Colonic mucosa (tissue), 4 donors: Measurements from ENCODE around the gene ZSWIM4. TPM values are rescaled to one million over a fixed set of nuclear protein-coding genes. Genes with fewer than 3 reads are reported as not detected.
"Not testable (repeated sequence)": the region's sequence is repeated elsewhere in the genome, so short reads cannot be mapped to it uniquely, and the experiment has no call there.

Source experiments
- DNase-seq: peaks from one replicate; pipeline ENCODE4 v3.0.0-alpha.2; 2020
- H3K27ac ChIP-seq: fragments of 200-600 bp; one replicate; pipeline ENCODE4 v1.8.0; 2021
- H3K27me3 ChIP-seq: fragments of 200-600 bp; one replicate; pipeline ENCODE4 v1.8.0; 2021
- H3K36me3 ChIP-seq: fragments of 200-600 bp; one replicate; pipeline ENCODE4 v1.8.0; 2021
- H3K4me1 ChIP-seq: fragments of 200-600 bp; one replicate; pipeline ENCODE4 v1.8.0; 2021; ENCODE audit warnings: mild to moderate bottlenecking
- H3K4me3 ChIP-seq: fragments of 200-600 bp; one replicate; pipeline ENCODE4 v1.8.0; 2021
- H3K9ac ChIP-seq, 2 donors: one replicate each; pipeline ENCODE4 v1.7.0; 2013; ENCODE audit warnings: control low read depth in 2 of 2, low read depth in 2 of 2, low read length in 2 of 2
- H3K9me3 ChIP-seq: fragments of 200-600 bp; one replicate; pipeline ENCODE4 v1.8.0; 2021
- CTCF ChIP-seq: fragments of 200-600 bp; IDR thresholded peaks from one replicate; pipeline ENCODE4 v1.8.0; 2022; ENCODE audit warnings: antibody characterized with exemption, mild to moderate bottlenecking
- intact Hi-C: fragments of 100-400 bp; cut with DNase I; formaldehyde crosslinking; loops from one replicate; pipeline ENCODE4 v1.14.1; 2022
- total RNA-seq, 2 donors: library from RNA; stranded (reverse); fragmentation: NEBNext Ultra II Directional in 1 of 2; extraction: Animal tissue kit (Norgen Biotek cat#: 25700) in 1 of 2; gene quantifications; one replicate each; pipeline ENCODE4 v1.2.1, GENCODE V29; 2021
- donor health status: healthy.
- donor health status: DM: no; HTN: no; CAD: no.
- donor health status: DM: no; HTN: no; CAD: no.

ZSWIM4 gene
- total RNA-seq = 1 to 10 TPM; 2.9 to 4.3 TPM

- Histone ChIP-seq H3K9ac (peak within 1 kb of the TSS; percentile 83 to 90), H3K36me3 (no peaks in the 10 kb centered on the region), H3K27me3 (no peaks in the 10 kb centered on the region), H3K4me1 (no peaks in the 10 kb centered on the region), H3K9me3 (no peaks in the 10 kb centered on the region), H3K27ac (peak within 1 kb of the TSS; percentile 79), H3K4me3 (peak within 1 kb of the TSS; percentile 69)
- peak; percentile 99 for DNase-seq
- TF ChIP-seq CTCF = no peak
- intact Hi-C loops = loop anchor here (5.0 kb wide), 1 partner anchor 37 kb away; no protein-coding TSS in a partner anchor
Measured at GRCh38 chr19:13794757-13795589, at the start of gene ZSWIM4. Gene ZSWIM4, plus strand, starts transcription at chr19:13795443. Its CDS starts 206 bp downstream, at chr19:13795649.

- H3K4me1 ChIP-seq = peaks cover 7% of the 10 kb centered on the region
- H3K27me3 ChIP-seq = no peaks in the 10 kb centered on the region
- intact Hi-C loops = no loop called here
- H3K9ac ChIP-seq = peak overlapping the region in 1 of 2 donors; percentile 99
- no peak for DNase-seq
- H3K4me3 ChIP-seq = peak overlapping the region; percentile 69
- H3K27ac ChIP-seq = no peak overlapping the region
- H3K36me3 ChIP-seq = no peaks in the 10 kb centered on the region
- no peak for TF ChIP-seq CTCF
- no peaks in the 10 kb centered on the region for H3K9me3 ChIP-seq
Measured at GRCh38 chr19:13747098-13747453, 48.2 kb upstream of the ZSWIM4 start.

GRCh38 chr19:13748169-13748828, 46.9 kb upstream of the ZSWIM4 start:
- peaks cover 7% of the 10 kb centered on the region for H3K4me1 ChIP-seq
- intact Hi-C loops = no loop called here
- no peaks in the 10 kb centered on the region for H3K9me3 ChIP-seq
- H3K9ac ChIP-seq = peak overlapping the region; percentile 91 to 99
- H3K36me3 ChIP-seq = no peaks in the 10 kb centered on the region
- H3K4me3 ChIP-seq = peak overlapping the region; percentile 69
- no peaks in the 10 kb centered on the region for H3K27me3 ChIP-seq
- H3K27ac ChIP-seq = peak overlapping the region; percentile 76
- peak; percentile 50 for DNase-seq
- TF ChIP-seq CTCF = no peak

- TF ChIP-seq CTCF = no peak
- no peak overlapping the region for H3K27ac ChIP-seq
- no peaks in the 10 kb centered on the region for H3K9me3 ChIP-seq
- H3K27me3 ChIP-seq = no peaks in the 10 kb centered on the region
- H3K36me3 ChIP-seq = peaks cover 13% of the 10 kb centered on the region
- peaks cover 7% of the 10 kb centered on the region for H3K4me1 ChIP-seq
- no peak for DNase-seq
- intact Hi-C loops = no loop called here
- no peak overlapping the region for H3K9ac ChIP-seq
- H3K4me3 ChIP-seq = no peak overlapping the region
Measured at GRCh38 chr19:13751436-13751835, 43.8 kb upstream of the ZSWIM4 start.

- peaks cover 13% of the 10 kb centered on the region for H3K36me3 ChIP-seq
- H3K9ac ChIP-seq, DNase-seq, intact Hi-C loops, H3K4me1 ChIP-seq, H3K27ac ChIP-seq, H3K27me3 ChIP-seq, H3K4me3 ChIP-seq, H3K9me3 ChIP-seq: not testable (repeated sequence)
Measured at GRCh38 chr19:13753622-13754021, 41.6 kb upstream of the ZSWIM4 start.

GRCh38 chr19:13756210-13756609, 39.0 kb upstream of the ZSWIM4 start:
- intact Hi-C loops = no loop called here
- H3K4me1 ChIP-seq = no peaks in the 10 kb centered on the region
- H3K4me3 ChIP-seq = no peak overlapping the region
- no peaks in the 10 kb centered on the region for H3K9me3 ChIP-seq
- no peak for TF ChIP-seq CTCF
- no peak overlapping the region for H3K27ac ChIP-seq
- DNase-seq = no peak
- no peaks in the 10 kb centered on the region for H3K27me3 ChIP-seq
- peaks cover 23% of the 10 kb centered on the region for H3K36me3 ChIP-seq
- no peak overlapping the region for H3K9ac ChIP-seq
